Measurements from ENCODE around the gene CCNC.

The CCNC gene

GRCh38 chr6:99592900-99593299 lies 24.4 kb upstream of the CCNC start:
- TF ChIP-seq, protein P1, sequence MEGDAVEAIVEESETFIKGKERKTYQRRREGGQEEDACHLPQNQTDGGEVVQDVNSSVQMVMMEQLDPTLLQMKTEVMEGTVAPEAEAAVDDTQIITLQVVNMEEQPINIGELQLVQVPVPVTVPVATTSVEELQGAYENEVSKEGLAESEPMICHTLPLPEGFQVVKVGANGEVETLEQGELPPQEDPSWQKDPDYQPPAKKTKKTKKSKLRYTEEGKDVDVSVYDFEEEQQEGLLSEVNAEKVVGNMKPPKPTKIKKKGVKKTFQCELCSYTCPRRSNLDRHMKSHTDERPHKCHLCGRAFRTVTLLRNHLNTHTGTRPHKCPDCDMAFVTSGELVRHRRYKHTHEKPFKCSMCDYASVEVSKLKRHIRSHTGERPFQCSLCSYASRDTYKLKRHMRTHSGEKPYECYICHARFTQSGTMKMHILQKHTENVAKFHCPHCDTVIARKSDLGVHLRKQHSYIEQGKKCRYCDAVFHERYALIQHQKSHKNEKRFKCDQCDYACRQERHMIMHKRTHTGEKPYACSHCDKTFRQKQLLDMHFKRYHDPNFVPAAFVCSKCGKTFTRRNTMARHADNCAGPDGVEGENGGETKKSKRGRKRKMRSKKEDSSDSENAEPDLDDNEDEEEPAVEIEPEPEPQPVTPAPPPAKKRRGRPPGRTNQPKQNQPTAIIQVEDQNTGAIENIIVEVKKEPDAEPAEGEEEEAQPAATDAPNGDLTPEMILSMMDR (IDR thresholded peaks at IDR 0.05; ENCODE audit: low read depth, low read length, missing control alignments), result no peak
- H3K4me3 ChIP-seq (ENCODE audit: low read depth, low read length), result no peak overlapping the region
- no peak for DNase-seq (ENCODE audit: low read depth)

GRCh38 chr6:99591673-99592364 lies 23.4 kb upstream of the CCNC start:
- TF ChIP-seq, protein P1 (IDR thresholded peaks at IDR 0.05; ENCODE audit: low read depth, low read length, missing control alignments), result no peak
- H3K4me3 ChIP-seq (ENCODE audit: low read depth, low read length), result no peak overlapping the region
- no peak for DNase-seq (ENCODE audit: low read depth)

DNA sequence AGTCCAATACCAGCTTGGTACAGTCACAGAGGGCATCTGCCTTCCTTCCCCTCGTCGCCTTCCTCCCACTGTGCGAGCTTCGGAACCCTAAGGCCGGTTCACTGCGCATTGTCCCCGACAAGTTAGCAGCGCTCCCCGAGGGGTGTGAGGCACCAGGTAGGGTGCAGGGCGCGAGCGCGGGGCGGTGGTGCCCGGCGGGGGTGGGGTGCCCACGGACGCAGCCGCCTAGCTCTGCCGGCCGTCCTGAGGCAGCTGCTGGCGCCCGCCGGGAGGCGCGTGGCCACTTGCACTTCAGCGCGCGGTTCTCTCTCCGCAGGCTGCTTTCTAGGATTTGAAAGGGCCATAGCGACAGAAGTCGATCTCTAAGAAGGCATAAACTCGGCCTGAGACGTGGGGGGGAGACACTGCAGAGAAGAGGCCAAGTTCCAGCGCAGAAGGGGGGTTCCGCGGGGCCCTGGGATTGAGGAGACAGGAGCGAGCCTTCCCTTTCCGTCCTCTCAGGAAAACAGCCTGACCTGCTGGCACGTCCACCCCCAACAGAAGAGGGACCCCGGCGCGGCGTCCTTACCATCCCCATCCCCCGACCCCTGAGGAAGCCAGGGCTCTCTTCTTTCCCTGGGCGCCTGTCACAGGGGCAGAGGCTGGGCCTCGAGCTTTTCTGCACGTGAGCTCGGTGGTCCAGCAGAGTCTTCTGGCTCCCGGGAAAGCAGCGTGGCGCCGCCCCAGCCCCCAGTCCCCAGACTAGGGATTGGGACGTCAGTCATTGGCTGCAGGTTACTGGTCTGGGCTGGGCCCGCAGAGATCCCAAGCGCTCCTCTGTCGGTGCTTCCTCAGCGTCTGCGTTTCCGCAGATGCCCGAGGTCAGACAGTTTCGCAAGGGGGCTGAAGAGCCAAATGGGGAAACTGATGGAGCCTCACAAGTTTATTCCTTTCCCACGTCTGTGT lies 22.5 kb upstream of the CCNC start:
- TF ChIP-seq, protein P1 (IDR thresholded peaks at IDR 0.05; ENCODE audit: low read depth, low read length, missing control alignments), result no peak
- DNase-seq (ENCODE audit: low read depth), result no peak
- no peak overlapping the region for H3K4me3 ChIP-seq (ENCODE audit: low read depth, low read length)

- H3K4me3 ChIP-seq (ENCODE audit: low read depth, low read length), result no peak overlapping the region
- DNase-seq (ENCODE audit: low read depth), result no peak
- TF ChIP-seq, protein P1 (IDR thresholded peaks at IDR 0.05; ENCODE audit: low read depth, low read length, missing control alignments), result no peak
These were observed 21.5 kb upstream of the CCNC start for GRCh38 chr6:99589907-99590493.

GRCh38 chr6:99589290-99589672 lies 20.8 kb upstream of the CCNC start:
- no peak for DNase-seq (ENCODE audit: low read depth)
- H3K4me3 ChIP-seq (ENCODE audit: low read depth, low read length), result peak overlapping the region; percentile 42
- TF ChIP-seq, protein P1 (IDR thresholded peaks at IDR 0.05; ENCODE audit: low read depth, low read length, missing control alignments), result no peak

- H3K4me3 ChIP-seq (ENCODE audit: low read depth, low read length), result peak overlapping the region; percentile 42
- DNase-seq (ENCODE audit: low read depth), result no peak
- TF ChIP-seq, protein P1 (IDR thresholded peaks at IDR 0.05; ENCODE audit: low read depth, low read length, missing control alignments), result peak; percentile 84
These were observed 20.3 kb upstream of the CCNC start for GRCh38 chr6:99588618-99589289.
